ENCODE results near the gene SALL4.
"Not testable (repeated sequence)": the region's sequence is repeated elsewhere in the genome, so short reads cannot be mapped to it uniquely, and the experiment has no call there.

SALL4 gene

GRCh38 chr20:51802170-51802751 lies at the start of gene SALL4:
TSS of gene SALL4 (minus strand) at chr20:51802521. CDS start at chr20:51802408, 113 bp downstream.
- in situ Hi-C loops (cut with HindIII; ENCODE audit: low sequenced_read_pairs), result no loop called here

GRCh38 chr20:51848346-51848745 lies 46.0 kb upstream of the SALL4 start:
- in situ Hi-C loops (cut with HindIII; ENCODE audit: low sequenced_read_pairs), result loop anchor here (5.0 kb wide), 2 partner anchors 36 to 54 kb away; no protein-coding TSS in a partner anchor

GRCh38 chr20:51840865-51841264 lies 38.5 kb upstream of the SALL4 start:
- in situ Hi-C loops (cut with HindIII; ENCODE audit: low sequenced_read_pairs), result no loop called here

- in situ Hi-C loops (cut with HindIII; ENCODE audit: low sequenced_read_pairs), result no loop called here
Measured at GRCh38 chr20:51837876-51838420, 35.6 kb upstream of the SALL4 start.

GRCh38 chr20:51837436-51837835 lies 35.1 kb upstream of the SALL4 start:
- in situ Hi-C loops (cut with HindIII; ENCODE audit: low sequenced_read_pairs), result no loop called here

- in situ Hi-C loops (cut with HindIII; ENCODE audit: low sequenced_read_pairs), result no loop called here
Measured at GRCh38 chr20:51833326-51833725, 31.0 kb upstream of the SALL4 start.

GRCh38 chr20:51832276-51832675 lies 30.0 kb upstream of the SALL4 start:
- in situ Hi-C loops (cut with HindIII; ENCODE audit: low sequenced_read_pairs), result no loop called here

- in situ Hi-C loops (cut with HindIII; ENCODE audit: low sequenced_read_pairs), result no loop called here
Measured at GRCh38 chr20:51831866-51832265, 29.5 kb upstream of the SALL4 start.

GRCh38 chr20:51830538-51830937 lies 28.2 kb upstream of the SALL4 start:
- in situ Hi-C loops (cut with HindIII; ENCODE audit: low sequenced_read_pairs), result no loop called here

- in situ Hi-C loops (cut with HindIII; ENCODE audit: low sequenced_read_pairs), result no loop called here
Measured at GRCh38 chr20:51828762-51829161, 26.4 kb upstream of the SALL4 start.

GRCh38 chr20:51826372-51826771 lies 24.1 kb upstream of the SALL4 start:
- in situ Hi-C loops (cut with HindIII; ENCODE audit: low sequenced_read_pairs), result no loop called here

- in situ Hi-C loops (cut with HindIII; ENCODE audit: low sequenced_read_pairs), result no loop called here
Measured at GRCh38 chr20:51818479-51819008, 16.2 kb upstream of the SALL4 start.

- in situ Hi-C loops (cut with HindIII; ENCODE audit: low sequenced_read_pairs), result not testable (repeated sequence)
Measured at GRCh38 chr20:51816856-51817255, 14.5 kb upstream of the SALL4 start.

GRCh38 chr20:51815383-51816076 lies 13.2 kb upstream of the SALL4 start:
- in situ Hi-C loops (cut with HindIII; ENCODE audit: low sequenced_read_pairs), result no loop called here

GRCh38 chr20:51812861-51813260 lies 10.5 kb upstream of the SALL4 start:
- in situ Hi-C loops (cut with HindIII; ENCODE audit: low sequenced_read_pairs), result loop anchor here (5.0 kb wide), 2 partner anchors 34 to 74 kb away; no protein-coding TSS in a partner anchor

- in situ Hi-C loops (cut with HindIII; ENCODE audit: low sequenced_read_pairs), result loop anchor here (5.0 kb wide), 2 partner anchors 36 to 76 kb away; no protein-coding TSS in a partner anchor
Measured at GRCh38 chr20:51811514-51812128, 9.3 kb upstream of the SALL4 start.

- in situ Hi-C loops (cut with HindIII; ENCODE audit: low sequenced_read_pairs), result loop anchor here (5.0 kb wide), 2 partner anchors 36 to 76 kb away; no protein-coding TSS in a partner anchor
Measured at GRCh38 chr20:51811042-51811355, 8.7 kb upstream of the SALL4 start.

- in situ Hi-C loops (cut with HindIII; ENCODE audit: low sequenced_read_pairs), result loop anchor here (5.0 kb wide), 2 partner anchors 37 to 77 kb away; no protein-coding TSS in a partner anchor
Measured at GRCh38 chr20:51810155-51811041, 8.1 kb upstream of the SALL4 start.

GRCh38 chr20:51807720-51808250 lies 5.5 kb upstream of the SALL4 start:
- in situ Hi-C loops (cut with HindIII; ENCODE audit: low sequenced_read_pairs), result no loop called here

- in situ Hi-C loops (cut with HindIII; ENCODE audit: low sequenced_read_pairs), result no loop called here
Measured at GRCh38 chr20:51804754-51805153, 2.4 kb upstream of the SALL4 start.
